Measurements from ENCODE around the gene AMPD3. TPM values are rescaled to one million over a fixed set of nuclear protein-coding genes. Genes with fewer than 3 reads are reported as not detected.

AMPD3 gene
- total RNA-seq, 2 donors from 2014 or later: 7.9 to 9.7 TPM

DNA sequence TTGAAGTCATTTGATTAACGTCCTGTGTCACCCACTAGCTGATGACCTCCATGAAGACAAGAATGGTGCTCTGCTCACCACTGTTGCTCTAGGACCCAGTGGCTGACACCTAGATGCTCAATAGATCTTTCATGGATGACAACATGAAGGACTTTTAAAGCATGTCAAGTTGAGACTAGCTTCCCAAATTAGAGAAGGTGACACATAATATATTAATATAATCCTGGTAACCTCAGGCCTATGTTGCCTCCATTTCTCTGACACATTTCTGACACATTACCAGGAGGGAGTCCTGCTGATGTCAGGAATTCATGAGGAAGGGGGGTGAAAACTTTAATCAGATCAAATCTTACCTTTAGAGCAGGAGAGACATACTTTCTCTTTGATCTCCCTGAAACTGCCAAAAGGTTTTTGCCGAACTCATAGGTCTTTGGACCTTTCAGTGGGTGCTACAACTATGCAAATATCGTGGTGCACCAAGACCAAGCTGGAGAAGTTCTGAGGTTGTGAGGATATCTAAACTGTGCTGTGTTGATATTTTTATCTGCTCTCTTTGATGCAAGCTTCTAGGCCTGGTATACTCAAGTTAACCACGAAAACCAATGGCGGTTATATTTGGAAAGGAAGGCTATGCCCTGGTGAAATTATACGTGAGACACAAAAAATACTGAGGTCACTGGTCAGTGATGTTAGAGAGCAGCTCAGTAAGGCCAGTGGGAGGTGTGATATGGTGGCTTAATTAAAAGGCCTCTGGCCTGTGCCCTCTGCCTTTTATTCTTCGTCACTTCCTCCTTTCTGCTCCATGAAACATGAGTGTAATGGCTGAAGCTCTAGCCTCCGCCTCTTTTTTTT, 13.2 kb upstream of the AMPD3 start:
- H3K27me3 ChIP-seq: no peaks in the 10 kb centered on the region
- no peak overlapping the region for H3K4me3 ChIP-seq
- no peak overlapping the region for H3K27ac ChIP-seq
- H3K9ac ChIP-seq (ENCODE audit: low read depth in 2 of 2, low read length in 2 of 2): no peak overlapping the region
- no peaks in the 10 kb centered on the region for H3K36me3 ChIP-seq
- TF ChIP-seq, protein P1, sequence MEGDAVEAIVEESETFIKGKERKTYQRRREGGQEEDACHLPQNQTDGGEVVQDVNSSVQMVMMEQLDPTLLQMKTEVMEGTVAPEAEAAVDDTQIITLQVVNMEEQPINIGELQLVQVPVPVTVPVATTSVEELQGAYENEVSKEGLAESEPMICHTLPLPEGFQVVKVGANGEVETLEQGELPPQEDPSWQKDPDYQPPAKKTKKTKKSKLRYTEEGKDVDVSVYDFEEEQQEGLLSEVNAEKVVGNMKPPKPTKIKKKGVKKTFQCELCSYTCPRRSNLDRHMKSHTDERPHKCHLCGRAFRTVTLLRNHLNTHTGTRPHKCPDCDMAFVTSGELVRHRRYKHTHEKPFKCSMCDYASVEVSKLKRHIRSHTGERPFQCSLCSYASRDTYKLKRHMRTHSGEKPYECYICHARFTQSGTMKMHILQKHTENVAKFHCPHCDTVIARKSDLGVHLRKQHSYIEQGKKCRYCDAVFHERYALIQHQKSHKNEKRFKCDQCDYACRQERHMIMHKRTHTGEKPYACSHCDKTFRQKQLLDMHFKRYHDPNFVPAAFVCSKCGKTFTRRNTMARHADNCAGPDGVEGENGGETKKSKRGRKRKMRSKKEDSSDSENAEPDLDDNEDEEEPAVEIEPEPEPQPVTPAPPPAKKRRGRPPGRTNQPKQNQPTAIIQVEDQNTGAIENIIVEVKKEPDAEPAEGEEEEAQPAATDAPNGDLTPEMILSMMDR (IDR thresholded peaks at IDR 0.05): no peak
- no peaks in the 10 kb centered on the region for H3K9me3 ChIP-seq
- no peak for DNase-seq
- no peaks in the 10 kb centered on the region for H3K4me1 ChIP-seq
- intact Hi-C loops (cut with DNase I): no loop called here

DNA sequence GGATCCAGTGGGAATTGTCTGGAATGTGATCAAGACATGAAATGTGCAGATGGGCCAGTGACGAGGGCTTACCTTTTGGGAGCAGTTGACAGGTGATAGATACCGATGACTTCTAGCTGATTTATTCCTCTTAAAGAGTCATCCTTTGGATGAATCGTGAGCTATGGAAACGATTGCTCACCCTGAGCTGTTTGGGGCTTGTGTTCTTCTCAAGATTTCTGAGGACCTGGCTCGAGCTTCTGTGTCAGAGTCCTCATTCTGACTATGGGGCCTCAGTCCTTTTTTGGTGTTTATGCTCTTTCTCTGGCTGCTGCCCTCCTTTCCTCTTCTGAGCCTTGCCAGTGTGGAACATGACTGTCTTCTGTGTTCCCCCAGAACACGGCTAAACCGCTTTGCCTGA, 11.9 kb upstream of the AMPD3 start:
- DNase-seq: no peak
- TF ChIP-seq, protein P1 (IDR thresholded peaks at IDR 0.05): no peak
- Histone ChIP-seq H3K4me1 (no peaks in the 10 kb centered on the region), H3K27me3 (no peaks in the 10 kb centered on the region), H3K9me3 (no peaks in the 10 kb centered on the region), H3K27ac (no peak overlapping the region), H3K9ac (ENCODE audit: low read depth in 2 of 2, low read length in 2 of 2) (no peak overlapping the region), H3K36me3 (no peaks in the 10 kb centered on the region), H3K4me3 (no peak overlapping the region)
- intact Hi-C loops (cut with DNase I): no loop called here

DNA sequence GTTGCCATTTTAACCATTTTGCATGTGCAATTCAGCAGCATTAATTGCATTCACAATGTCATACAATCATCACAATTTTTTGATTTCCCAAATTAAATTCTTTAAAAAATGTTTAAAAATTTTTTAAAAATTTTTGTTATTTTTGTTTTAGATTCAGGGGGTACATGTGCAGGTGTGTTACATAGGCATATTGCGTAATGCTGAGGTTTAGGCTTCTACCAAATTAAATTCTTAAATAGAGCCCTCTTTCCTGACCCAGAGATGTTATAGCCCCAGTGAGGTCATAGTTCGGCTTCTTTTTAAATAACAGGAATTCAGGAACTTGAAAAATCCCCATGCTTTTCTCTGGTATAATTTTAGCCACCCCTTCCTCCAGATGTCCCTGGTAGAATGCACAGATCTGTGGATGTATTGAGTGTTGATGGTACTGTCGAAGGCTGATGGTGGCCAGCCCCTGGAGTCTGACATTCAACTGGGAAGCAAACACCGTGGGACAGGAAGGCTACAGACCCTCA, 11.3 kb upstream of the AMPD3 start:
- DNase-seq: no peak
- Histone ChIP-seq H3K27ac (no peak overlapping the region), H3K27me3 (no peaks in the 10 kb centered on the region), H3K9me3 (no peaks in the 10 kb centered on the region), H3K36me3 (no peaks in the 10 kb centered on the region), H3K4me3 (no peak overlapping the region), H3K4me1 (no peaks in the 10 kb centered on the region), H3K9ac (ENCODE audit: low read depth in 2 of 2, low read length in 2 of 2) (no peak overlapping the region)
- TF ChIP-seq, protein P1 (IDR thresholded peaks at IDR 0.05): no peak
- intact Hi-C loops (cut with DNase I): no loop called here

DNA sequence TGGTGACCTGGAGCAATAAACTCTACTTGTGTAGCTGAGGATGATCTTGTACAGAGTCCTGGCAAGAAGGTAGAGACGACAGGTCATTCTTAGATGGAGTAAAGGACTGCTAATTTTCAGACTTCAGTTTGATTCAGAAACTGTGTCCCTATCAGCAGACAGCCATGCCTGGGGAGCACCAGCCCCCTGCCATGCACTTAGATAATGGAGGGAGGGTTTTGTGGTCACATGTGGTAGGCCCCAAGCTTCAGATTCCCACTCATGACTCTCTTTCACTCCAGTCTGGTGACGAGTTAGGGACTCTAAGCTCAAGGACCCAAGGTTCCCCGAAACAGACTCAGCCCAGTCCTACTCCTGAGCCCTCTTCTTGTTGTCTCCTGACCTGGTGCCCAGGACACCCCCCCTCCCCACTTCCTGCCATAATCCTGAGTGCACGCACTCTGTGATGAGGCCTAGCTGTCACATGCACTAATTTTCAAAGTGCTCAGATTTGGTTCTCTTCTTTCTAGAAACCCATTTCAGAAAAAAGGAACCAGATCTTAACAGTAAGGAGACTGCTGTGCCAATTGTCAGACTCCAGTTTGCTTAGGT, 10.2 kb upstream of the AMPD3 start:
- TF ChIP-seq, protein P1 (IDR thresholded peaks at IDR 0.05): no peak
- H3K4me3 ChIP-seq: no peak overlapping the region

DNA sequence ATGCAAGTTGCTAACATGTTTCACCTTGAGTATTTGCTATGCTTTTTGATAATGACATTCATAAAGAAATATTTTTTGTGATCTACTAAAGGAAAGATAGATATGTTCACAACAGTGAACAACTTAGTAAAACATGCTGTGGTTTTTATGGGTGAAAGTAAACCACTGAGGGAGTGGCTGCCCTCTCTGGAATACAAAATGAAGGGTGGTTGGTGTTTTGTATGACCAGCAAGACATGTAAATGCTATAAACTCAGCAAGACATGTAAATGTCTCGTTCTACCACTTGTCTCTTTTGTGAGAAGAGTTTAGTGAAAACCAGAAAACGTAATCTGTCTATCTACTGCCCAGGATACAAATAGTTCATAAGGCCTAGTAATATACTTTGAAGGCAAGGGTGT, 7.6 kb upstream of the AMPD3 start:
- no peak overlapping the region for H3K27ac ChIP-seq
- no peaks in the 10 kb centered on the region for H3K4me1 ChIP-seq
- intact Hi-C loops (cut with DNase I): no loop called here
- no peaks in the 10 kb centered on the region for H3K36me3 ChIP-seq
- no peak overlapping the region for H3K4me3 ChIP-seq
- DNase-seq: no peak
- no peak overlapping the region for H3K9ac ChIP-seq (ENCODE audit: low read depth in 2 of 2, low read length in 2 of 2)
- no peaks in the 10 kb centered on the region for H3K27me3 ChIP-seq
- H3K9me3 ChIP-seq: no peaks in the 10 kb centered on the region
- TF ChIP-seq, protein P1 (IDR thresholded peaks at IDR 0.05): no peak

More for the DNA sequence above, 10.2 kb upstream of the AMPD3 start:
- Histone ChIP-seq H3K9ac (ENCODE audit: low read depth in 2 of 2, low read length in 2 of 2) (no peak overlapping the region), H3K27ac (no peak overlapping the region), H3K27me3 (no peaks in the 10 kb centered on the region), H3K4me1 (no peaks in the 10 kb centered on the region), H3K36me3 (no peaks in the 10 kb centered on the region), H3K9me3 (no peaks in the 10 kb centered on the region)
- no peak for DNase-seq
- intact Hi-C loops (cut with DNase I): no loop called here
